HEK293 (cell line): Measurements from ENCODE around the gene CEMIP2.

ENCODE experiments used
- CTCF ChIA-PET: fragments of 350-600 bp; formaldehyde crosslinking; extraction: SDS; loops from one replicate; lab custom pipeline; 2021; ENCODE audit warnings: antibody characterized with exemption; lab: Yijun Ruan, JAX
- POLR2A ChIA-PET: fragments of 300-600 bp; formaldehyde crosslinking; extraction: SDS; loops from one replicate; lab custom pipeline; 2020; ENCODE audit warnings: antibody characterized with exemption, inconsistent platforms; lab: Yijun Ruan, JAX
- H3K27ac ChIP-seq: fragments of 200-500 bp; sonication (Bioruptor generic); 2 replicates; pipeline ENCODE4 v1.5.1; 2014; ENCODE audit warnings: low read depth, low read length, control low read depth, inconsistent platforms; ENCODE audit errors: extremely low read depth
- H3K36me3 ChIP-seq, 2 experiments: fragments of 200-500 bp in 1 of 2; sonication (Bioruptor generic) in 1 of 2; 1 replicate in 1 of 2; 2 replicates in 1 of 2; pipeline ENCODE4 v1.5.1; 2014 to 2017; ENCODE audit warnings: inconsistent platforms in 2 of 2, low read length in 2 of 2; ENCODE audit not compliant: control insufficient read depth in 2 of 2, insufficient read depth in 1 of 2
- H3K4me1 ChIP-seq: fragments of 200-500 bp; sonication (Bioruptor generic); 2 replicates; pipeline ENCODE4 v1.5.1; 2014; ENCODE audit warnings: mild to moderate bottlenecking, low read length, inconsistent platforms; ENCODE audit not compliant: control insufficient read depth, insufficient read depth
- H3K4me3 ChIP-seq: 2 replicates; pipeline ENCODE4 v1.5.1; 2011; ENCODE audit warnings: low read depth, mild to moderate bottlenecking, control low read depth, low read length, moderate library complexity
- H3K9me3 ChIP-seq: fragments of 200-500 bp; sonication (Bioruptor generic); 2 replicates; pipeline ENCODE4 v1.5.1; 2014; ENCODE audit warnings: low read depth, low read length, inconsistent platforms; ENCODE audit not compliant: control insufficient read depth, insufficient read depth
- PRDM2 ChIP-seq: fragments of 450-650 bp; formaldehyde crosslinking; IDR thresholded peaks from 2 replicates; pipeline ENCODE4 v1.5.1; 2016; ENCODE audit warnings: missing biosample characterization, missing genetic modification characterization, borderline replicate concordance
- PRDM6 ChIP-seq: fragments of 450-650 bp; formaldehyde crosslinking; IDR thresholded peaks from 2 replicates; pipeline ENCODE4 v1.5.1; 2017; ENCODE audit warnings: missing biosample characterization, missing genetic modification characterization
- ZNF19 ChIP-seq: fragments of 450-650 bp; formaldehyde crosslinking; IDR thresholded peaks from 2 replicates; pipeline ENCODE4; 2016; ENCODE audit warnings: missing biosample characterization, missing genetic modification characterization, low read depth
- ZNF266 ChIP-seq: fragments of 450-650 bp; formaldehyde crosslinking; IDR thresholded peaks from 2 replicates; pipeline ENCODE4 v1.5.1; 2016; ENCODE audit warnings: missing biosample characterization, missing genetic modification characterization, low read depth
- ZNF280D ChIP-seq: fragments of 450-650 bp; formaldehyde crosslinking; IDR thresholded peaks from 2 replicates; pipeline ENCODE4 v1.5.1; 2016; ENCODE audit warnings: missing biosample characterization, missing genetic modification characterization
- ZNF530 ChIP-seq: fragments of 450-650 bp; formaldehyde crosslinking; IDR thresholded peaks from 2 replicates; pipeline ENCODE4 v1.5.1; 2016; ENCODE audit warnings: low read depth, missing biosample characterization, missing genetic modification characterization
- ZNF549 ChIP-seq: fragments of 450-650 bp; IDR thresholded peaks from 2 replicates; pipeline ENCODE4 v1.5.1; 2018; ENCODE audit warnings: missing biosample characterization, missing genetic modification characterization, mild to moderate bottlenecking, inconsistent platforms, moderate library complexity
- ZNF596 ChIP-seq: fragments of 450-650 bp; IDR thresholded peaks from 2 replicates; pipeline ENCODE4 v1.5.0; 2018; ENCODE audit warnings: missing biosample characterization, mild to moderate bottlenecking, missing genetic modification characterization, moderate library complexity
- ZNF629 ChIP-seq: fragments of 450-650 bp; formaldehyde crosslinking; IDR thresholded peaks from 2 replicates; pipeline ENCODE4 v1.5.1; 2017; ENCODE audit warnings: missing biosample characterization, missing genetic modification characterization
- ZNF670 ChIP-seq: fragments of 450-650 bp; formaldehyde crosslinking; IDR thresholded peaks from 2 replicates; pipeline ENCODE4 v1.5.1; 2016; ENCODE audit warnings: missing biosample characterization, missing genetic modification characterization, low read depth
- ZNF707 ChIP-seq: fragments of 450-650 bp; formaldehyde crosslinking; IDR thresholded peaks from 2 replicates; pipeline ENCODE4 v1.5.1; 2016; ENCODE audit warnings: missing biosample characterization, missing genetic modification characterization
- ZNF747 ChIP-seq: fragments of 450-650 bp; formaldehyde crosslinking; IDR thresholded peaks from 2 replicates; pipeline ENCODE4 v1.5.1; 2016; ENCODE audit warnings: missing biosample characterization, missing genetic modification characterization
- ZNF76 ChIP-seq: fragments of 450-650 bp; formaldehyde crosslinking; IDR thresholded peaks from 2 replicates; pipeline ENCODE4; 2016; ENCODE audit warnings: low read depth, missing biosample characterization, missing genetic modification characterization, borderline replicate concordance
- ZNF768 ChIP-seq: fragments of 450-650 bp; formaldehyde crosslinking; IDR thresholded peaks from 2 replicates; pipeline ENCODE4 v1.5.1; 2018; ENCODE audit warnings: missing biosample characterization, mild to moderate bottlenecking, missing genetic modification characterization
- TF ChIP-seq, protein P1 (sequence below): fragments of 450-650 bp; formaldehyde crosslinking; IDR thresholded peaks from 2 replicates; pipeline ENCODE4 v1.5.1; 2016; ENCODE audit warnings: missing biosample characterization, missing genetic modification characterization

CEMIP2 gene

GRCh38 chr9:71706176-71706575 lies 62.1 kb downstream of the CEMIP2 start (continued):
- TF ChIP-seq ZNF549 (tag by site-specific recombination), result no peak
- TF ChIP-seq ZNF670 (tag by site-specific recombination), result no peak
- TF ChIP-seq PRDM6 (tag by site-specific recombination), result no peak
- TF ChIP-seq ZNF530 (tag by site-specific recombination), result no peak
- TF ChIP-seq, all 188 proteins: peak for 0

GRCh38 chr9:71704796-71705195 lies 63.5 kb downstream of the CEMIP2 start:
- ChIA-PET POLR2A (no interaction called here), CTCF (interaction anchor here (0.6 to 1.0 kb wide), 3 partner anchors 9 to 23 kb away, joined by 3 to 6 read pairs (median 3); no protein-coding TSS in a partner anchor)

GRCh38 chr9:71703172-71703872 lies 65.0 kb downstream of the CEMIP2 start:
- H3K27ac ChIP-seq, result no peak overlapping the region
- ChIA-PET POLR2A (interaction anchor here (0.6 kb wide), 1 partner anchor 36 kb away, joined by 8 read pairs; no protein-coding TSS in a partner anchor), CTCF (interaction anchor here (1.1 kb wide), 1 partner anchor 19 kb away, joined by 4 read pairs; no protein-coding TSS in a partner anchor)
- no peaks in the 10 kb centered on the region for H3K4me1 ChIP-seq
- no peaks in the 10 kb centered on the region for H3K9me3 ChIP-seq
- H3K4me3 ChIP-seq, result no peak overlapping the region
- peaks cover 0 to 44% of the 10 kb centered on the region in 2 experiments; a peak in 2 of 3 replicates for H3K36me3 ChIP-seq
- TF ChIP-seq ZNF19 (tag by site-specific recombination) (no peak), ZNF596 (no peak), PRDM2 (tag by site-specific recombination) (no peak), ZNF76 (no peak), ZNF768 (tag by site-specific recombination) (no peak), ZNF629 (tag by site-specific recombination) (no peak)

More at GRCh38 chr9:71704796-71705195, 63.5 kb downstream of the CEMIP2 start:
- no peaks in the 10 kb centered on the region for H3K4me1 ChIP-seq
- H3K4me3 ChIP-seq, result no peak overlapping the region
- H3K9me3 ChIP-seq, result no peaks in the 10 kb centered on the region
- H3K27ac ChIP-seq, result no peak overlapping the region
- TF ChIP-seq ZNF707 (tag by site-specific recombination) (no peak), ZNF266 (tag by site-specific recombination) (no peak), ZNF280D (tag by site-specific recombination) (no peak), ZNF747 (no peak)
- TF ChIP-seq, protein P1, sequence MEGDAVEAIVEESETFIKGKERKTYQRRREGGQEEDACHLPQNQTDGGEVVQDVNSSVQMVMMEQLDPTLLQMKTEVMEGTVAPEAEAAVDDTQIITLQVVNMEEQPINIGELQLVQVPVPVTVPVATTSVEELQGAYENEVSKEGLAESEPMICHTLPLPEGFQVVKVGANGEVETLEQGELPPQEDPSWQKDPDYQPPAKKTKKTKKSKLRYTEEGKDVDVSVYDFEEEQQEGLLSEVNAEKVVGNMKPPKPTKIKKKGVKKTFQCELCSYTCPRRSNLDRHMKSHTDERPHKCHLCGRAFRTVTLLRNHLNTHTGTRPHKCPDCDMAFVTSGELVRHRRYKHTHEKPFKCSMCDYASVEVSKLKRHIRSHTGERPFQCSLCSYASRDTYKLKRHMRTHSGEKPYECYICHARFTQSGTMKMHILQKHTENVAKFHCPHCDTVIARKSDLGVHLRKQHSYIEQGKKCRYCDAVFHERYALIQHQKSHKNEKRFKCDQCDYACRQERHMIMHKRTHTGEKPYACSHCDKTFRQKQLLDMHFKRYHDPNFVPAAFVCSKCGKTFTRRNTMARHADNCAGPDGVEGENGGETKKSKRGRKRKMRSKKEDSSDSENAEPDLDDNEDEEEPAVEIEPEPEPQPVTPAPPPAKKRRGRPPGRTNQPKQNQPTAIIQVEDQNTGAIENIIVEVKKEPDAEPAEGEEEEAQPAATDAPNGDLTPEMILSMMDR, result no peak
- H3K36me3 ChIP-seq, result peaks cover 0 to 40% of the 10 kb centered on the region in 2 experiments; a peak in 2 of 3 replicates
